Karpas-422 (cell line): Measurements from ENCODE around the gene MAGEA11. TPM values are rescaled to one million over a fixed set of nuclear protein-coding genes. Genes with fewer than 3 reads are reported as not detected.
"Not testable (repeated sequence)": the region's sequence is repeated elsewhere in the genome, so short reads cannot be mapped to it uniquely, and the experiment has no call there.

Experiments used
- DNase-seq: peaks from one replicate; pipeline ENCODE4 v3.0.0-alpha.2; 2015
- H2AFZ ChIP-seq: fragments of 200-600 bp; sonication (generic); 2 replicates; pipeline ENCODE4 v1.6.1; 2014; ENCODE audit warnings: antibody characterized with exemption, low read length, mixed read lengths
- H3K27ac ChIP-seq: fragments of 200-600 bp; sonication (generic); 2 replicates; pipeline ENCODE4 v1.5.1; 2014; ENCODE audit warnings: mild to moderate bottlenecking, low read length, moderate library complexity
- H3K27me3 ChIP-seq: fragments of 200-600 bp; sonication (generic); 2 replicates; pipeline ENCODE4 v1.6.1; 2014; ENCODE audit warnings: low read length, mixed read lengths
- H3K36me3 ChIP-seq: fragments of 200-600 bp; sonication (generic); 2 replicates; pipeline ENCODE4 v1.6.1; 2014; ENCODE audit warnings: low read length, mixed read lengths; ENCODE audit not compliant: insufficient read depth
- H3K4me1 ChIP-seq: fragments of 200-600 bp; sonication (generic); 2 replicates; pipeline ENCODE4 v1.6.1; 2014; ENCODE audit warnings: mild to moderate bottlenecking, low read length, mixed read lengths
- H3K4me2 ChIP-seq: fragments of 200-600 bp; sonication (generic); 2 replicates; pipeline ENCODE4 v1.6.1; 2014; ENCODE audit warnings: low read length, low read depth, mild to moderate bottlenecking; ENCODE audit not compliant: poor library complexity, severe bottlenecking
- H3K4me3 ChIP-seq: fragments of 200-600 bp; sonication (generic); 2 replicates; pipeline ENCODE4 v1.5.1; 2014; ENCODE audit warnings: mild to moderate bottlenecking, antibody characterized with exemption, low read length, mixed read lengths
- H3K79me2 ChIP-seq: fragments of 200-600 bp; sonication (generic); 2 replicates; pipeline ENCODE4 v1.6.1; 2014; ENCODE audit warnings: mild to moderate bottlenecking, low read length, mixed read lengths
- H3K9ac ChIP-seq: fragments of 200-600 bp; sonication (generic); 2 replicates; pipeline ENCODE4 v1.6.0; 2014; ENCODE audit warnings: low read length
- H3K9me2 ChIP-seq: fragments of 200-600 bp; sonication (generic), shearing (Covaris generic); replicated peaks from 2 replicates; pipeline ENCODE4 v1.6.0; 2014; ENCODE audit warnings: mild to moderate bottlenecking, low read length, moderate library complexity; ENCODE audit not compliant: insufficient read depth
- H3K9me3 ChIP-seq: fragments of 300-700, 200-600 bp; sonication (generic); 2 replicates; pipeline ENCODE4 v1.6.1; 2014; ENCODE audit warnings: low read length, mixed read lengths
- H4K20me1 ChIP-seq: fragments of 200-600 bp; sonication (generic); 2 replicates; pipeline ENCODE4 v1.6.1; 2014; ENCODE audit warnings: mild to moderate bottlenecking, antibody characterized with exemption, low read length, low read depth; ENCODE audit not compliant: insufficient read depth
- total RNA-seq: library from RNA; depleted of rRNA; stranded (reverse); fragments of >200 nt; shearing (Covaris generic); gene quantifications from 2 replicates; pipeline ENCODE4 v1.2.3, GENCODE V29; 2014; ENCODE audit warnings: low replicate concordance

MAGEA11 gene
- total RNA-seq, 1 experiment from 2014 or later = not detected

- Histone ChIP-seq H3K27me3 (no peaks in the 10 kb centered on the region), H3K27ac (no peak overlapping the region), H3K4me2 (no peak overlapping the region), H3K9me3 (no peaks in the 10 kb centered on the region), H2AFZ (no peak overlapping the region), H3K9ac (no peak overlapping the region), H3K36me3 (no peaks in the 10 kb centered on the region), H3K4me1 (peaks cover 19% of the 10 kb centered on the region), H4K20me1 (no peaks in the 10 kb centered on the region), H3K79me2 (no peaks in the 10 kb centered on the region), H3K4me3 (no peak overlapping the region), H3K9me2 (no peaks in the 10 kb centered on the region)
- DNase-seq = no peak
Observed at GRCh38 chrX:149712831-149713230, 971 bp downstream of the MAGEA11 start.

- H3K4me2 ChIP-seq = no peak overlapping the region
- H3K79me2 ChIP-seq = no peaks in the 10 kb centered on the region
- no peaks in the 10 kb centered on the region for H3K9me3 ChIP-seq
Observed at GRCh38 chrX:149713279-149714050, 1.6 kb downstream of the MAGEA11 start.

GRCh38 chrX:149715468-149715867, 3.6 kb downstream of the MAGEA11 start:
- Histone ChIP-seq H3K9ac (peak overlapping the region; percentile 34; the same call in 1 of the 2 replicates), H3K4me2 (peak overlapping the region; percentile 45), H4K20me1 (no peaks in the 10 kb centered on the region), H3K27me3 (no peaks in the 10 kb centered on the region), H3K27ac (peak overlapping the region; percentile 74), H3K4me1 (peaks cover 19% of the 10 kb centered on the region), H3K79me2 (no peaks in the 10 kb centered on the region), H3K36me3 (no peaks in the 10 kb centered on the region), H3K4me3 (no peak overlapping the region), H3K9me2 (no peaks in the 10 kb centered on the region), H3K9me3 (no peaks in the 10 kb centered on the region), H2AFZ (0 out of 2 replicates have a peak overlapping the region, but pooled peaks have one; percentile 30)
- DNase-seq = peak; percentile 73

More at GRCh38 chrX:149713279-149714050, 1.6 kb downstream of the MAGEA11 start:
- DNase-seq = no peak
- Histone ChIP-seq H3K27ac (no peak overlapping the region), H3K9me2 (no peaks in the 10 kb centered on the region), H3K4me3 (no peak overlapping the region), H3K27me3 (no peaks in the 10 kb centered on the region), H3K9ac (no peak overlapping the region), H3K4me1 (peaks cover 19% of the 10 kb centered on the region), H3K36me3 (no peaks in the 10 kb centered on the region), H2AFZ (no peak overlapping the region), H4K20me1 (no peaks in the 10 kb centered on the region)

GRCh38 chrX:149716632-149717031, 4.8 kb downstream of the MAGEA11 start:
- no peaks in the 10 kb centered on the region for H4K20me1 ChIP-seq
- no peaks in the 10 kb centered on the region for H3K9me3 ChIP-seq
- no peak overlapping the region for H3K4me3 ChIP-seq
- DNase-seq = no peak
- H3K79me2 ChIP-seq = no peaks in the 10 kb centered on the region
- no peaks in the 10 kb centered on the region for H3K36me3 ChIP-seq
- no peak overlapping the region for H3K4me2 ChIP-seq
- H3K27me3 ChIP-seq = no peaks in the 10 kb centered on the region
- no peak overlapping the region for H3K27ac ChIP-seq
- no peak overlapping the region for H3K9ac ChIP-seq
- peaks cover 19% of the 10 kb centered on the region for H3K4me1 ChIP-seq
- H2AFZ ChIP-seq = no peak overlapping the region
- no peaks in the 10 kb centered on the region for H3K9me2 ChIP-seq

- no peaks in the 10 kb centered on the region for H3K79me2 ChIP-seq
- no peak overlapping the region for H3K4me2 ChIP-seq
- no peaks in the 10 kb centered on the region for H3K9me2 ChIP-seq
- H3K9ac ChIP-seq = no peak overlapping the region
- H3K36me3 ChIP-seq = no peaks in the 10 kb centered on the region
- H3K4me1 ChIP-seq = peaks cover 19% of the 10 kb centered on the region
- DNase-seq = no peak
- H3K4me3 ChIP-seq = no peak overlapping the region
- no peaks in the 10 kb centered on the region for H3K27me3 ChIP-seq
- H2AFZ ChIP-seq = no peak overlapping the region
- no peaks in the 10 kb centered on the region for H4K20me1 ChIP-seq
- H3K9me3 ChIP-seq = no peaks in the 10 kb centered on the region
- H3K27ac ChIP-seq = no peak overlapping the region
Observed at GRCh38 chrX:149717803-149718202, 5.9 kb downstream of the MAGEA11 start.

GRCh38 chrX:149718757-149719156, 6.9 kb downstream of the MAGEA11 start:
- Histone ChIP-seq H3K9me3 (no peaks in the 10 kb centered on the region), H2AFZ (no peak overlapping the region), H3K4me3 (no peak overlapping the region)

GRCh38 chrX:149720021-149720689, 8.3 kb downstream of the MAGEA11 start:
- Histone ChIP-seq H3K27me3 (no peaks in the 10 kb centered on the region), H3K9me2 (no peaks in the 10 kb centered on the region), H3K36me3 (no peaks in the 10 kb centered on the region), H2AFZ (no peak overlapping the region), H3K27ac (no peak overlapping the region), H3K4me3 (no peak overlapping the region), H3K9ac (no peak overlapping the region), H3K4me2 (no peak overlapping the region), H3K4me1 (peaks cover 16% of the 10 kb centered on the region), H4K20me1 (no peaks in the 10 kb centered on the region), H3K79me2 (no peaks in the 10 kb centered on the region), H3K9me3 (no peaks in the 10 kb centered on the region)
- no peak for DNase-seq

More at GRCh38 chrX:149718757-149719156, 6.9 kb downstream of the MAGEA11 start:
- H3K4me2 ChIP-seq = no peak overlapping the region
- H3K4me1 ChIP-seq = peaks cover 19% of the 10 kb centered on the region
- no peaks in the 10 kb centered on the region for H3K27me3 ChIP-seq
- H3K79me2 ChIP-seq = no peaks in the 10 kb centered on the region
- DNase-seq = no peak
- H4K20me1 ChIP-seq = no peaks in the 10 kb centered on the region
- H3K36me3 ChIP-seq = no peaks in the 10 kb centered on the region
- H3K9ac ChIP-seq = no peak overlapping the region
- no peaks in the 10 kb centered on the region for H3K9me2 ChIP-seq
- H3K27ac ChIP-seq = no peak overlapping the region

GRCh38 chrX:149721241-149721640, 9.4 kb downstream of the MAGEA11 start:
- H3K4me2 ChIP-seq, H3K9me3 ChIP-seq, H4K20me1 ChIP-seq, H3K4me3 ChIP-seq, H3K36me3 ChIP-seq, H3K27ac ChIP-seq, H2AFZ ChIP-seq, H3K9ac ChIP-seq, H3K4me1 ChIP-seq, H3K9me2 ChIP-seq, DNase-seq, H3K79me2 ChIP-seq, H3K27me3 ChIP-seq: not testable (repeated sequence)
